Measurements from ENCODE around the gene C2orf49.

Gene C2orf49

DNA sequence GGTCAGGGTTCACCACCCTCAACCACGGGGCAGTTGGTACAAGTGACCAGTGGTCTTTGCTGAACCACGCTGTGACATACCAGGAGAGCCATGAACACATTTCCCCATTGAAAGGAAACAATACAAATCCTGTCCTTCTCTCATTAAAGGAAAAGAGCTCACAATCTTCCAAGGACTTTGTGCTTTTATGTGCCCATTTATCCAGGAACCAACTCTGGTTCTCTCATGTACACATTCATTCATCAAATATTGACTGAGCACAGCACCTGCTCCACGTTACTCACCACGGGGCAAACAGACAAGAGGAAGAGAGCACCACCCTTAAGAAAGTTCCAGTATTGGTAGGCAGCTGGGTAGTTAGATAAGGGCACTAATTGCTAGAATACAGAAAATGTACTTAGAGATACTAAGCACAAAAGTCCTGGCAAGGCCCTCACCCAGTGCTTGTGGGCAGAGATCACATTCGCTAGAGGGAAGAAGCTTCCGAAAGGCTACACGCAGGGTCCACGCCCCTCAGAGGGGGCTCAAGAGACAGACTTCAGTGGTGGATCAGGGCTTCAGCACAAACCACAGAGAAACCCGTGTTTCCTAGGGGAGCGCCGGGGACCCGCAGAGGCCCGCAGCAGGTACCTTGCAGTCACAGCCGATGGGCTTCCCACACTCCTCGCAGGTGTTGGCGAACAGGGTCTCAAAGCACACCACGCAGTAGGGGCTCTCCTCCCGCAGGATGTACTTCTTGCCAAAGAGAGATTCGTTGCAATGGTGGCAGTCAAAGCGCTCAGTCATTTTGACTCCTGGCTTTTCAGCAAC lies 48.6 kb downstream of the C2orf49 start:
- Histone ChIP-seq H3K14ac (ENCODE audit: low read length) (no peak overlapping the region), H3K27ac (replicated peaks; ENCODE audit: low read length) (no peak overlapping the region), H3K23ac (ENCODE audit: low read depth, low read length, poor library complexity) (no peak overlapping the region), H2BK12ac (ENCODE audit: low read length) (no peak overlapping the region), H2BK120ac (ENCODE audit: low read depth, low read length) (no peak overlapping the region), H3K4ac (ENCODE audit: low read length) (no peak overlapping the region), H3K9ac (ENCODE audit: low read depth, low read length, poor library complexity) (no peak overlapping the region), H2BK15ac (ENCODE audit: low read length) (no peak overlapping the region), H2AK5ac (ENCODE audit: low read depth, low read length) (no peak overlapping the region), H2AFZ (ENCODE audit: low read length) (no peak overlapping the region), H3K4me1 (ENCODE audit: control insufficient read depth in 2 of 2, insufficient read depth in 1 of 2, low read depth in 1 of 2, low read length in 2 of 2) (no peaks in the 10 kb centered on the region), H2BK5ac (ENCODE audit: low read length) (no peak overlapping the region), H4K91ac (ENCODE audit: low read depth, low read length, poor library complexity) (no peak overlapping the region), H3K18ac (ENCODE audit: low read length) (no peak overlapping the region), H3K27me3 (ENCODE audit: control insufficient read depth in 3 of 3, insufficient read depth in 3 of 3, low read depth in 1 of 3, low read length in 3 of 3) (no peaks in the 10 kb centered on the region), H3K4me3 (ENCODE audit: low read length in 2 of 2) (no peak overlapping the region), H3K9me3 (replicated peaks in 1 of 2; ENCODE audit: control insufficient read depth in 2 of 2, insufficient read depth in 1 of 2, low read depth in 1 of 2, low read length in 2 of 2) (no peaks in the 10 kb centered on the region), H4K8ac (ENCODE audit: low read depth, low read length) (no peak overlapping the region), H3K4me2 (ENCODE audit: insufficient read depth, low read length, poor library complexity, severe bottlenecking) (no peak overlapping the region), H3K79me1 (ENCODE audit: low read depth, low read length) (no peaks in the 10 kb centered on the region), H3K36me3 (replicated peaks in 1 of 2; ENCODE audit: control insufficient read depth in 2 of 2, insufficient read depth in 2 of 2, low read length in 2 of 2) (peaks cover 3 to 56% of the 10 kb centered on the region in 2 donors)
- no CpG with 5 or more reads among the region's 20 CpGs for WGBS, 2 donors (ENCODE audit: extremely low coverage in 2 of 2, insufficient read length in 2 of 2, insufficient replicate concordance in 1 of 2)
- DNase-seq (ENCODE audit: low spot score): no peak

DNA sequence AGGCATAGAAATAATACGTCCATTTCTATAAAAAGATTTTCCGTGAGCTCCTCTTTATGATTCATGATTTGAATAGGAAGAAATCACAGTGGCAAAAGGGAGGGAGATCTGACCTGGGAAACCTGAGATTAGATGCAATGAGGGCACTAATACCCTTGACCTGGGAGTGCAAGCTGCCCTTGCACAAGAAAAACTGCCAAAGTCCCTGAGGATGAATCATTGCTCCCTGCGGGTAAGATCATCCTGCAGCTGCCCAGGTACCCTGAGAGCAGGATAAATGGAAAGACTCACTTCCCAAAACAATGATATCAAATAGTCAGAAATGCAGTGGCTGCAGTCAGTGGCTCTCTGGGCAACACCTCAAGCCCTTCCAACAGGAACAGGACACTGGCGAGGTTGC lies 49.9 kb downstream of the C2orf49 start:
- no peak overlapping the region for H3K18ac ChIP-seq (ENCODE audit: low read length)
- H3K4ac ChIP-seq (ENCODE audit: low read length): no peak overlapping the region
- no peak overlapping the region for H3K23ac ChIP-seq (ENCODE audit: low read depth, low read length, poor library complexity)
- H2BK120ac ChIP-seq (ENCODE audit: low read depth, low read length): no peak overlapping the region
- H4K8ac ChIP-seq (ENCODE audit: low read depth, low read length): no peak overlapping the region
- no peak overlapping the region for H2BK12ac ChIP-seq (ENCODE audit: low read length)
- no peak overlapping the region for H2BK15ac ChIP-seq (ENCODE audit: low read length)
- no peak overlapping the region for H2AFZ ChIP-seq (ENCODE audit: low read length)
- no peak overlapping the region for H4K91ac ChIP-seq (ENCODE audit: low read depth, low read length, poor library complexity)
- no peak overlapping the region for H2BK5ac ChIP-seq (ENCODE audit: low read length)
- H3K9me3 ChIP-seq (replicated peaks in 1 of 2; ENCODE audit: control insufficient read depth in 2 of 2, insufficient read depth in 1 of 2, low read depth in 1 of 2, low read length in 2 of 2): no peaks in the 10 kb centered on the region
- no peaks in the 10 kb centered on the region for H3K79me1 ChIP-seq (ENCODE audit: low read depth, low read length)
- H3K9ac ChIP-seq (ENCODE audit: low read depth, low read length, poor library complexity): no peak overlapping the region
- H3K4me2 ChIP-seq (ENCODE audit: insufficient read depth, low read length, poor library complexity, severe bottlenecking): no peak overlapping the region
- no CpG with 5 or more reads among the region's 4 CpGs for WGBS, 2 donors (ENCODE audit: extremely low coverage in 2 of 2, insufficient read length in 2 of 2, insufficient replicate concordance in 1 of 2)
- DNase-seq (ENCODE audit: low spot score): no peak
- H3K27ac ChIP-seq (replicated peaks; ENCODE audit: low read length): no peak overlapping the region
- H2AK5ac ChIP-seq (ENCODE audit: low read depth, low read length): no peak overlapping the region
- H3K14ac ChIP-seq (ENCODE audit: low read length): no peak overlapping the region
- H3K4me3 ChIP-seq (ENCODE audit: low read length in 2 of 2): no peak overlapping the region
- peaks cover 2 to 45% of the 10 kb centered on the region in 2 donors for H3K36me3 ChIP-seq (replicated peaks in 1 of 2; ENCODE audit: control insufficient read depth in 2 of 2, insufficient read depth in 2 of 2, low read length in 2 of 2)
- no peaks in the 10 kb centered on the region for H3K4me1 ChIP-seq (ENCODE audit: control insufficient read depth in 2 of 2, insufficient read depth in 1 of 2, low read depth in 1 of 2, low read length in 2 of 2)
- no peaks in the 10 kb centered on the region for H3K27me3 ChIP-seq (ENCODE audit: control insufficient read depth in 3 of 3, insufficient read depth in 3 of 3, low read depth in 1 of 3, low read length in 3 of 3)

DNA sequence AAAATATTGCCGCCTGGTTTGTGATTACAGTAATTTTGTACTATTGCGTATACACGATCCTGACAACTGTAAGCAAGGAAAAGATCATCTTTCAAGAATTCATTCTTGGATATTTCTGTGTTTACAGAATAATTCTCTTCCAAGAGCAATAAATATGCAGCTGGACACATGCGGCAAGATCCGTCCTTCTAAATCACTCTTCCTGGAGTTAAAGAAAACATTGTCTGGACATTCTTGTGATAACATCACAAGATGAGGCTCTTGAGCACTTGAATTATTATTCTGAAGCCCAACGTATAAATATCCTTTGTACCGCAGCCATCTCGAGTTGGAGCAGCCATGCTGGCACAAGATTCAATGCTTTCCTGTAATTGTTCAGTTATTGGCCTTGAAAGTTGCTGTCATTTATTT lies 51.6 kb downstream of the C2orf49 start:
- H2AK5ac ChIP-seq (ENCODE audit: low read depth, low read length): no peak overlapping the region
- H3K79me1 ChIP-seq (ENCODE audit: low read depth, low read length): no peaks in the 10 kb centered on the region
- H2BK15ac ChIP-seq (ENCODE audit: low read length): no peak overlapping the region
- no peak overlapping the region for H3K4ac ChIP-seq (ENCODE audit: low read length)
- H2BK12ac ChIP-seq (ENCODE audit: low read length): no peak overlapping the region
- H3K9ac ChIP-seq (ENCODE audit: low read depth, low read length, poor library complexity): no peak overlapping the region
- H3K4me2 ChIP-seq (ENCODE audit: insufficient read depth, low read length, poor library complexity, severe bottlenecking): no peak overlapping the region
- H3K27me3 ChIP-seq (ENCODE audit: control insufficient read depth in 3 of 3, insufficient read depth in 3 of 3, low read depth in 1 of 3, low read length in 3 of 3): no peaks in the 10 kb centered on the region
- H4K8ac ChIP-seq (ENCODE audit: low read depth, low read length): no peak overlapping the region
- no peak overlapping the region for H2BK120ac ChIP-seq (ENCODE audit: low read depth, low read length)
- peaks cover 2 to 34% of the 10 kb centered on the region in 2 donors for H3K36me3 ChIP-seq (replicated peaks in 1 of 2; ENCODE audit: control insufficient read depth in 2 of 2, insufficient read depth in 2 of 2, low read length in 2 of 2)
- no peak overlapping the region for H3K27ac ChIP-seq (replicated peaks; ENCODE audit: low read length)
- no peak overlapping the region for H2BK5ac ChIP-seq (ENCODE audit: low read length)
- no peak overlapping the region for H3K18ac ChIP-seq (ENCODE audit: low read length)
- no CpG with 5 or more reads among the region's 8 CpGs for WGBS, 2 donors (ENCODE audit: extremely low coverage in 2 of 2, insufficient read length in 2 of 2, insufficient replicate concordance in 1 of 2)
- no peak for DNase-seq (ENCODE audit: low spot score)
- no peaks in the 10 kb centered on the region for H3K9me3 ChIP-seq (replicated peaks in 1 of 2; ENCODE audit: control insufficient read depth in 2 of 2, insufficient read depth in 1 of 2, low read depth in 1 of 2, low read length in 2 of 2)
- H3K14ac ChIP-seq (ENCODE audit: low read length): no peak overlapping the region
- no peak overlapping the region for H2AFZ ChIP-seq (ENCODE audit: low read length)
- no peak overlapping the region for H4K91ac ChIP-seq (ENCODE audit: low read depth, low read length, poor library complexity)
- H3K23ac ChIP-seq (ENCODE audit: low read depth, low read length, poor library complexity): no peak overlapping the region
- H3K4me3 ChIP-seq (ENCODE audit: low read length in 2 of 2): no peak overlapping the region
- H3K4me1 ChIP-seq (ENCODE audit: control insufficient read depth in 2 of 2, insufficient read depth in 1 of 2, low read depth in 1 of 2, low read length in 2 of 2): no peaks in the 10 kb centered on the region

DNA sequence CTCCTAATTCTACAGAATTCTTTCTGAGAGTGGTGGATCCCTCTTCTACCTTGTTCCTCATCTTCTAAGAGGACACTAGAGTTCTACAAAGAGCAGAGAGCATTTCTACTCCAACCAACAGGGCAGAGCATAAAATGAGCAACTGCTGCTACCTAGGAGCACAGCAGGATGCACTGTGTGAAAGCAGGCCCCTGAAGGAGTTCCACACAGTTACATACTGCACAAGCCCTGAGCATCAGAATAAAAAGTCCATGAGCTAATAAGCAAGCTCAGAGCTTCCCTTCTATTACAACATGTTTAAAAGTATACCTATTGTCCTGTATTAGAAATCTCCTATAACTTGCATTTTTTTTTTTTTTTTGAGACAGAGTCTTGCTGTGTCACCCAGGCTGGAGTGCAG lies 53.1 kb downstream of the C2orf49 start:
- no peak overlapping the region for H3K27ac ChIP-seq (replicated peaks; ENCODE audit: low read length)
- no peak overlapping the region for H2BK120ac ChIP-seq (ENCODE audit: low read depth, low read length)
- H3K14ac ChIP-seq (ENCODE audit: low read length): no peak overlapping the region
- H3K18ac ChIP-seq (ENCODE audit: low read length): no peak overlapping the region
- no peaks in the 10 kb centered on the region for H3K27me3 ChIP-seq (ENCODE audit: control insufficient read depth in 3 of 3, insufficient read depth in 3 of 3, low read depth in 1 of 3, low read length in 3 of 3)
- H2AK5ac ChIP-seq (ENCODE audit: low read depth, low read length): no peak overlapping the region
- peaks cover 0 to 24% of the 10 kb centered on the region in 2 donors for H3K36me3 ChIP-seq (replicated peaks in 1 of 2; ENCODE audit: control insufficient read depth in 2 of 2, insufficient read depth in 2 of 2, low read length in 2 of 2)
- H3K9me3 ChIP-seq (replicated peaks in 1 of 2; ENCODE audit: control insufficient read depth in 2 of 2, insufficient read depth in 1 of 2, low read depth in 1 of 2, low read length in 2 of 2): no peaks in the 10 kb centered on the region
- no peak overlapping the region for H2BK15ac ChIP-seq (ENCODE audit: low read length)
- no peak overlapping the region for H3K4me2 ChIP-seq (ENCODE audit: insufficient read depth, low read length, poor library complexity, severe bottlenecking)
- DNase-seq (ENCODE audit: low spot score): no peak
- H3K4ac ChIP-seq (ENCODE audit: low read length): no peak overlapping the region
- no peak overlapping the region for H2BK12ac ChIP-seq (ENCODE audit: low read length)
- no peak overlapping the region for H4K91ac ChIP-seq (ENCODE audit: low read depth, low read length, poor library complexity)
- no peak overlapping the region for H2BK5ac ChIP-seq (ENCODE audit: low read length)
- no peaks in the 10 kb centered on the region for H3K79me1 ChIP-seq (ENCODE audit: low read depth, low read length)
- no peak overlapping the region for H4K8ac ChIP-seq (ENCODE audit: low read depth, low read length)
- H3K4me1 ChIP-seq (ENCODE audit: control insufficient read depth in 2 of 2, insufficient read depth in 1 of 2, low read depth in 1 of 2, low read length in 2 of 2): no peaks in the 10 kb centered on the region
- no peak overlapping the region for H3K23ac ChIP-seq (ENCODE audit: low read depth, low read length, poor library complexity)
- no peak overlapping the region for H3K4me3 ChIP-seq (ENCODE audit: low read length in 2 of 2)
- no peak overlapping the region for H3K9ac ChIP-seq (ENCODE audit: low read depth, low read length, poor library complexity)
- H2AFZ ChIP-seq (ENCODE audit: low read length): no peak overlapping the region
